GM21619 (cell line): ENCODE results near the gene MYOM3.
"Not testable (repeated sequence)": the region's sequence is repeated elsewhere in the genome, so short reads cannot be mapped to it uniquely, and the experiment has no call there.

Source experiments
- ATAC-seq: cut with Tn5 transposase; IDR thresholded peaks from one replicate; pipeline ENCODE4 v1.9.1; 2021; ENCODE audit not compliant: unreplicated experiment

Gene MYOM3

DNA sequence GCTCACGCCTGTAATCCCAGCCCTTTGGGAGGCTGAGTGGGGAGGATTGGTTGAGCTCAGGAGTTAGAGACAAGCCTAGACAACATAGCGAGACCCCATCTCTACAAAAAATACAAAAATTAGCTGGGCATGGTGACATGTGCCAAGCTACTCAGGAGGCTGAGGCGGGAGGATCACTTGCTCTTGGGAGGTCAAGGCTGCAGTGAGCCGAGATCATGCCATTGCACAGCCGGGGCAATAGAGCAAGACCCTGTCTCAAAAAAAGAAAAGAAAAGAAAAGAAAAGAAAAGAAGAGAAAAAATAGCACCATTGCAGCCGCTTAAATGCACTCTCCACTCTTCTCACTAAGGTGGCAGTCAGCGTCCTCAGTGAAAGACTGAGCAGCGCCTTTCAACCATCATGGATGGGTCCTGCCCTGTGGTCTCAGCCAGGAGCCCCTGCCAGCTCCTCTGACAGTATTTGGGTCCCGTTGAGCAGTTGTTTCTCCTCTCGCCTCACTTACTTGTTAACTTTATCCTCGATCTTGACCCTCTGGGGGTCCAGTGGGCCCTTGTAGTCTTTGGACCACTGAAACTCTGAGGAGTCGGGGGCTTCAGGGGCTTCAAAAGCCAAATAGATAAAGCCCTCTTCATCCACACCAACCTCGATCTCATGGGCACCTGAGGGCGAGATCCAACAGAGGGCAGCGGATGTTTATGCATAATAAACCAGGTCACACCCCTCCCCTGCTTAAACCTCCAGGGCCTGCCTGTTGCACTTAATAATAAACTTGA is 36.9 kb downstream of the MYOM3 start:
- no peak for ATAC-seq

DNA sequence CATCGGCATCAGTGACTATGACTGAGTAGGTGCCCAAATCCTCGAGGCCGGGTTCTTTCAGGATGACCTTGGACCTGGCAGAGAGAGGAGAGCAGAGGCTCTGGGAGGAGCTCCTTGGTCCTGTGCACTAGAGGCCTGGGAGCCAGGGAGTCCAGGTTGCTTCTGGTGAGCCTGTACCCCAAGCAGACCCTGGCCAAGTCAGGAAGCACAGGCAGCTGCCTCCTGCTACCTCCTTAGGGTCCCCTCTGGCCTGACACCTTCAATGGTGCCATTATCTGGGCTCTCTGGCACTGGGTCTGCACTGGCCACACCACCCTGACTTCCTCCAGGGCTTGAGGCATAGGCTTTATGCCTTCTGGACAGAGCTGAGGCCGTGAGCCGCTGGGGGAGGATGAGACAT is 37.7 kb downstream of the MYOM3 start:
- ATAC-seq: no peak

DNA sequence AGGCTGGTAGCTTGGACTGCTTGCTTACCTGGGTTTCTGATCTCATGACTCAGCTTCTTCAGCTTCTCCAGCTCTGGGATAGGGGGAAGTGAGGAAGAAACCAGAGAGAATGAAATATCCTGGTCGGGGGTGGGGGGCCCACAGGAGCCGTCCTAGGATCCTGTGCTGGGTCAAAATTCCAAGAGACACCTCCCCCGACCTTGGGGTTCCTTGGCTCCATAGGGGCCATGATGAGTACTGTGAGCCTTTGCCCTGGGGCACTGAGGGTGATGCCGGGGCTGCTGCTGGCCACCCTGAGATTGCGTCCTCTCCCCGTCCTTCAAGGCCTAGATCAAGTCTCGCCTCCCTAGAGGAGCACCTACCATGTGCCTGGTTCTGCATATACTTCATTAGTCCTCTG is 40.0 kb downstream of the MYOM3 start:
- ATAC-seq: no peak

DNA sequence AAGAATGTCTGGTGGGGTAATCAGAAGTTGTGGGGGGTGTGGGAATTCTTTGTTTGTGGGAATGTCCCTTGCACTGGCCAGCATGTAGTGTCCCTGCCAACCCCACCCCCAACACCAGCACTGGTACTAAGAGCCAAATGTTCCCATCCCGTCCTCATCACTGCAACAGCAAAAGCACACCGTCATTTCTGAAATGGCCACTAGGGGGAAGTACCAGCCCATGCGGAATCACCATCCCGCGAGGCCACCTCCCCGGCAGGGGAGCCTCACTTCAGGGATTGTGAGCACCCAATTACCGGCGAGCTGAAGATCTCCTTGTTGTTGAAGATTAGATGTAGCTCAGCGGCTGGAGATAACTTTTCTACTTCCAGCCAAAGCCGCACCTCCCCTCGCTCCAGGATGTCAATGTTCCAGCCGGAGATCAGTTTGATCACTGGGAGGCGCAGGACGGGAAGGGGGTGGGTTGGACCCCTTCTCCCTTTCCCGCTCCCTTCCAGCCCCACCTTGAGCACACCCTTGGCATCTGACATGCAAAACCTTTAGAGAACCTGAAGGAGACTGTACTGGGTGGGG is 41.0 kb downstream of the MYOM3 start:
- ATAC-seq: no peak

DNA sequence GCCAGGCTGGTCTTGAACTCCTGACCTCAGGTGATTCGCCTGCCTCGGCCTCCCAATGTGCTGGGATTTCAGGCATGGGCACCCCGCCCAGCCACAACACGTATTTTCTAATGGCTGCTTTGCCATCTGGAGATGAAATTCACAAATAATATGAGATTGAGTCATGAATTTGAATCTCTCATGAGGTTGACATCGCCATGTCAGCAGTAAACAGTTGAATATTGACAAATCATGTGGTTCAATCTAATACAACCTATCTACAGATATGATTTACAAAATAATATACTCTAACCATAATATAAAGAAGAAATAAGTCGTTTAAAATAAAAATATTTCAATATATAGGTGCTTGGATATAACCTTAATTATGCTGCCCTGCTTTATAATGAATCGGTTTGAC is 42.1 kb downstream of the MYOM3 start:
- no peak for ATAC-seq

DNA sequence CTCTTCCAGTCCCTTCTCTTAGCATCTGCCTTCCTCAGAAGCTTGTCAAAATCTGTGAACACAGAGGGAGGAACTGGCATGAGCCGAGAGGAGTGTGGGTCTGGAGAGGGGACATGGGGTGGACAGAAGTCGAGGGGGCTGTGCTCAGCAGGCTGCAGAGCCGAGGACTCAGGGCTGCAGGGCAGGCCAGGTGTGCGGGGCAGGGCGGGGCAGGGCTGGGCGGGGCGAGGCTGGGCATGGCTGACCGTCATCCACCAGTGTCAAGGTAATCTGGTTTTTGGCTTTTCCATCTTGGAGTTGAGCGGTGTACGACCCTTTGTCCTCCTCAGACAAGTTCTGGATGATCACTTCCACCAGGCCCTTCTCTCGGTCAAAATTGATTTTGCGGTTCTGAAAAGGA is 44.0 kb downstream of the MYOM3 start:
- ATAC-seq: no peak

DNA sequence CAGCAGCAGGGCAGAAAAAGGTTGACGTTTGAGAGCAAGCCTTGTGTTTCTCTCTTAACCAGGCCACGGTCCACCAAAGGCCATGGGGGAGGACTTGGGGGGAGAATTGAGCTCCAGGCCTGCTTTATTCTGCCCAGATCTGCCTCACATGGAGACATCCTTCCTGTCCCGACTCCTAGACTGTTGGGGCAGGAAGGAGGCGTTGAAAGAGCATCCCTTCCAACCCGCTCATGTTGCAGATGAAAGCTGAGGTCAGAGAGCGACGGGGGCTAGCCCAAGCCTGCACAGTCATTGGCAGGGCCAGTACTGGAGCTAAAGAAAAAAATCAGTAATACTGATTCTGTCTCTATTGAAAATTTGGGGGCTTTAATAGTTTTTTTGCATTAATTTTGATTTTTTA is 46.6 kb downstream of the MYOM3 start:
- ATAC-seq: no peak

DNA sequence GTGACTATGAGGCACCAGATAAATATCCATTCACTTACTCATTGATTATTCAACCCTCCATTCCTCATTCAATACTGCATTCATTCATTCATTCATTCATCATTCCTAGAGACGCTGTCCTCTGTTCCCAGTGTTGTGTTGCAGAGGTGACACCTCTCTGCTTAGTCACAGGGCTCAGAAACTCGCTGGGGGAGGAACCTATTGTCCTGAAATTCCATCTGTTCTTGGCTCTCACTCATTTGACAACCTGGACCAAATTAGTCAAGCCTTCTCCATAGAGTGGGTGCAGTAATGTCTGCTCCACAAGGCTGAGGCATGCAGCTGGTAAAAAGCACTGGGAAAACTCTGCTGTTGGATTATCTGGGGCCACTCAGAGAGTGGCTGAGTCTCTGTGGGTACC is 49.7 kb downstream of the MYOM3 start:
- no peak for ATAC-seq

DNA sequence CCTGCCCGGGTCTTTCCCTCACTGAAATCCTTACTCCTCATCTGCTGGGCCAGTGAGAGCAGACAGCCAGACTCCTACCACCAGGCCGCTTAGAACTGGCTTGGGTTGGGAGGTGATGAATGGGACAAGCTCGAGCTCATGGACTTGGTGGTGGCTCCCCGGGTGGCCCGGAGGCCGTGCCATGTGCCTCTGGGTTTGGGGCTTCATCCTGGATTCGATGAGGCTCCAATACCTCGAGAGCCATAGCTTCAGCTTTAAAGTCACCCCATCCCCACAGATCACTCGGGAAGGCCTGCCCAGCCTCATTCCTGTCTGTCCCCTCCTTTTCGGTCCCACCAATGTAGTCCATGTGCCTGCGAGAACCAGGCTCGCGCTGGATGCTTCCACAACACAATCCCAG is 51.5 kb downstream of the MYOM3 start:
- no peak for ATAC-seq

DNA sequence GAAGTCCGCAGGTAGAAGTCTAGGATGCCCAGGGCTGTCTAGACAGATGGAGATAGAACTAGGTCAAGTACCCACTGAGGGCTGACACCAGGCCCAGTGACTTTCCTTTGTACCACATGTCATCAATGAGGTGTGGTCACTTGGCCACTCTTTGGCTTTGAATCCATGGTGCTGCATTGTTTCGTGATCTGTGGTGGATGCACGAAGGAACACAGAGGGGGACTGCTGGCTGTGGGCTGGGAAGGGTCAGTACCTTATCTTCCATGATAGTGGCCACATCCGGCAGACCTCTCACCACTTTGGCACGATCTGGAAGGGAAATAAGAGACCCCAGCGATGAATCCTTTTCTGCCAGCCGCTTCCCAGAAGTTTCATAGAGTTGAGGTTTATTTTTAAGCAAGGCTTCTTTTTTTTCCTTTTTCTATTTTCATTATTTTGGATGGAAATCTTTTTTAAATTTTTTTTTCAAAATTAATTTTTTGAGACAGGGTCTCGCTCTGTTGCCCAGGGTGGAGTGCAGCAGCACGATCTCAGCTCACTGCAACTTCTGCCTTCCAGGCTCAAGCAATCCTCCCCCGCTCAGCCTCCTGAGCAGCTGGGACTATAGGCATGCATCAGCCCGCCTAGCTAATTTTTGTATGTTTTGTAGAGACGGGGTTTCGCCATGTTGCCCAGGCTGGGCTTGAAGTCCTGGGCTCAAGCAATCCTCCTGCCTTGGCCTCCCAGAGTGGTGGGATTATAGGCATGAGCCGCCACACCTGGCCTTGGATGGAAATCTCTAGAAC is 53.1 kb downstream of the MYOM3 start:
- no peak for ATAC-seq

DNA sequence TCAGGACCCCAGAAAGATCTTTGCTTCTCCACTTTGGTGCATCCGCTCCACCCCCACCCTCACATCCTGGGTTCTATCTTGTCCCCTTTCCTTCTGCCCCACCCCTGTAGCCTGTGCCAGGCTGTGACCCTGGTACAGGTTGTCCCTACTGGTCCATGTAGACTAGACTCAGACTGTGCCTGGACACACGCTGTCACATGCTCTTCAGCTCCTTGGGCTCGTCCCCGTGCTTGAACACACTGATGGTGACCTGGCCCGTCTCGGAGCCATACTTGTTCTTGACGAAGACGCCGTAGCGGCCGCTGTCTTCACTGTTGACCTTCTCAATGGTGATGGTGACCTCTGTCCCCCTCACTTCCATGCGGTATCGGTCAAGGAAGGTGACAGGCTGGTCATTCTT is 54.8 kb downstream of the MYOM3 start:
- no peak for ATAC-seq

DNA sequence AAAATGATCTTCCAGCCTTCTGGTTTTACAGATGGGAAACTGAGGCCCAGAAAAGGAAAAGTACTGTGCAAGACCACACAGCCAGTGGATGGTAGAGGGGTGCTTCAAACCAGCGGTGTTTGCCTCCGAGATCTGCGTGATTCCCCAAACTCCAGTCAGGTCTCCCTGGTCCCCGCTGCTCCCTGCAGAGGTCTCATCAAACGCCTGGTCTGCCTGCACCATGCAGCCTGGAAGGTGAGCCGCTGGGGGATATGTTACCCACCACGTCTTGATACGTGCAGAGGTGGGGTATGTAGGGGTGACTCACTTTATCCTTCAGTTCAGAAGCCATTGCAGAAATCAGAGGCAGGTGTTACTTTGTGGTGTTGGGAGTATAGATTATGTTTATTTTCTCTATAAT is 56.3 kb downstream of the MYOM3 start:
- ATAC-seq: no peak

DNA sequence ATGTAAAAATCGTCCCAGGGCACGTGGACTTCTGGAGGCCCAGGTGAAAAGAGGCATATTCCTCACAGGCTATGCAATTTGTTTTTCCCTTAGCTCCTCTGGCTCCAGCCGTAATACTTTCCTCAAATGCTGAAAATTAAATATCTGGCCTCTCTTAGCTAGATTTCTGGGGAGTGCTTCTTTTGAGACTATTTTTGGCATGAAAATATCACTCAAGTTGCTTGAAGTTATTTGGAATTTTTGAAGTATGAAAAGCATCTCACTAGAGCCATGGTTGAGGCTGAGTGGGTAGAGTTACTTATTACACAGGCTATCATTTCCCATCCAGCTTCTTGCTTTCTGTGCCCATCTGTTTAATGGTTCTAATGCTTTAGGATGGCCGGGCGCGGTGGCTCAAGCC is 59.7 kb downstream of the MYOM3 start:
- ATAC-seq: no peak

DNA sequence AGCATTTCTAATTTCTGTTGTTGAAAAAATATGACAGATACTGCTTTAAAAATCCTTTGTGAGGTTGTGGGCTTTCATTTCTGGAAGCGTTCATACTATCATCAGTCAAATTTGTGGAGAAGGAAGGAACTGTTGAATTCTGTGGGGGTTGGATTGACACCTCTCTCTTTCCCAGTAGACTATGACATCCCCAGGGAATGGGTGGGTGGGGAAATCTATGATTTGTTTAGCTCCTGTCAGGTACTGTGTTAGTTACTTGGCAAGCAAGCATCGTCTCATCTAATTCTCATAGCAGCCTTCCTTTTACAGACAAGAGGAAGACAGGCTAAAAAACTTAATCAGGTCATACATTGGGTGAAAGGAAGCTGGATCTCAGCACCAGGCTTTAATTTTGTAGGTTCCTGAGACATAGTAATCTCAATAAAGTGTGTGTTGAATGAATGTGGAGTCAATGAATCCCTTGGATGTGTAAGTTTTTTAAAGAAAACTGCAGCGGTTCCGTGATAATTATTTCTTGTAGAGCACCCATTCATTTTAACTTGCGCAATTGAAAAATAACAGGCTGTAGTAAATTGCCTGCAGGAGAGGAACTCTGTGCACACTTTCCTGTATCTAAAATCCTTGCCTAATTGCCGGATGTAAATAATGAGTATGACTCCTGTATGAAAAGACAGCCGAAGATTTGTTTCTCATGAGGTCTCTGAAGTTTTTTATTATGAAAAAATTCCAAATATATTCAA is 60.6 kb downstream of the MYOM3 start:
- no peak for ATAC-seq

DNA sequence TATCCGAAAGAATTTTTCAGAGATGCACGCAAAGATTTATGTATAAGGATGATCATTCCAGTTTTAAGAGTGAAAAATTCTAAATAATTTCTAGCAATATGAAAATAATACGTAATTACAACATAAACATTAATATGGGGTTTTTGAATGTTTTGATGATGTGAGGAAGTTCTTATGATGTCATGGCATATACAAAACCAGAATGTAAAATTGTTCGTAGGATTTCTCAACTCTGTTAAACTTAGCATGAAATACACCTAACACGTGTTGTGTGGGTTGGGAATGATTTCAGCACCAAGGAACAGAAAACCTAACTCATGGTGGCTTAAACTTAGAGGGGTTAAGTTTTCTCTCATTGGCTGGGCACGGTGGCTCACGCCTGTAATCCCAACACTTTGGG is 62.2 kb downstream of the MYOM3 start:
- ATAC-seq: no peak

DNA sequence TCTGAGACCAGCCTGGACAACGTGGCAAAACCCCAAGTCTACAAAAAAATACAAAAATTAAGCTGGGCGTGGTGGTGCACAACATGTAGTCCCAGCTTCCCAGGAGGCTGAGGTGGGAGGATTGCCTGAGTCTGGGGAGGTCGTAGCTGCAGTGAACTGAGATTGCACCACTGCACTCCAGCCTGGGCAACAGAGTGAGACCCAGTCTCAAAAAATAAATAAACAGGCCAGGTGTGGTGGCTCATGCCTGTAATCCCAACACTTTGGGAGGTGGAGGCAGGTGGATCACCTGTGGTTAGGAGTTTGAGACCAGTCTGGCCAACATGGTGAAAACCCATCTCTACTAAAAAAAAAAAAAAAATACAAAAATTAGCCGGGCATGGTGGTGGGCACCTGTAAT is 63.0 kb downstream of the MYOM3 start:
- not testable (repeated sequence) for ATAC-seq

DNA sequence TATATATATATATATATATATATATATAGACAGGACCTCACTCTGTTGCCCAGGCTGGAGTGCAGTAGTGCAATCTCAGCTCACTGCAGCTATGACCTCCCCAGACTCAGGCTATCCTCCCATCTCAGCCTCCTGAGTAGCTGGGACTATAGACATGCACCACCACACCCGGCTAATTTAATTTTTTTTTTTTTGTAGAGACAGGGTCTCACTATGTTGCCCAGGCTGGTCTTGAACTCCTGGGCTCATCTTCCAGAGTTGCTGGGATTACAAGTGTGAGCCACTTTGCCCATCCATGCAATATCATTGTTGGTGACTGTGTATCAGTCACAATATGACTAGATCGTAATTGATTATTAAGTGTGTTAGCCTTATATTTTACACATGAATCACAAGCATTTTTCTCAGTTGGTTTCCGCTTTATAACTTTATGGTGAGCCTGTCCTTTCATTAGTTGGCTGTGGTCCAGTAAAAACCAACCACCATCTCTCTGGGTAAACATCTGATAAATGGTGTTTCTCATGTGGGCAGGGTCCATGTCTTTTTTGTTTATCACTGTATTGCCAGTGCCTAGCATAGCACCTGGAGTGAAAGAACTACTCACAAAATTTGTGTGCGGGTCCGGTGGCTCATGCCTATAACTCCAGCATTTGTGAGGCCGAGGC is 63.6 kb downstream of the MYOM3 start:
- no peak for ATAC-seq

DNA sequence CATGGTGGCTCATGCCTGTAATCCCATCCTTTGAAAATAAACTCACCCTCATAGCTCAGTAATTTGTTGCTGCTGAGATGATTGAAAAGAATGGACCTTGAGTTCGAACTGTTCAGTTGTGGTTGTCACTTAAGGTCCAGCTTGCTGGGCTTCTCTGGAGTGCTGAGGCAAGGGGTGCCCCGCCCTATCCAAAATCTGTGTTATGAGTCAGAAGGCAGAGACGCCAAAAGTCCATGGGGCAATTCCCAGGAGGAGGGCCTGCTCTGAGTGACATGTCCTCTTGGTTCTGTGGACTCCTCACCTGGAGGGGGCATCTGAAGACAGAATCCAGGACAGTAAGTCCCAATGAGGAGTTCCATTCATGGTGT is 64.8 kb downstream of the MYOM3 start:
- ATAC-seq: no peak

DNA sequence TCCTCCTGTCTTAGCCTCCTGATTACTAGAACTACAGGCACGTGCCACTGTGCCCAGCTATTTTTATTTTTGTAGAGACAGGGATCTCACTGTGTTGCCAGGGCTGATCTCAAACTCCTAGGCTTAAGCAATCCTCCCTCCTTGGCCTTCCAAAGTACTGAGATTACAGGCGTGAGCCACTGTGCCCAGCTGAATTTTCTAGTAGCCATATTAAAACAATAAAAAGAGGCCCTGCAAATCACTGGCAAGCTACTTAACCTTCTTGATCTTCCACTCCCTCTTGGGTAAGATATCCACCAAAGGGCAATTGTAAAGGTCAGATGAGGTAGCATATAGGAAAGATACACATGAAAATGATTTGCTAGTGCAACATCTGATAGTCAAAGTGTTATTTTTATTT is 66.2 kb downstream of the MYOM3 start:
- ATAC-seq: no peak

DNA sequence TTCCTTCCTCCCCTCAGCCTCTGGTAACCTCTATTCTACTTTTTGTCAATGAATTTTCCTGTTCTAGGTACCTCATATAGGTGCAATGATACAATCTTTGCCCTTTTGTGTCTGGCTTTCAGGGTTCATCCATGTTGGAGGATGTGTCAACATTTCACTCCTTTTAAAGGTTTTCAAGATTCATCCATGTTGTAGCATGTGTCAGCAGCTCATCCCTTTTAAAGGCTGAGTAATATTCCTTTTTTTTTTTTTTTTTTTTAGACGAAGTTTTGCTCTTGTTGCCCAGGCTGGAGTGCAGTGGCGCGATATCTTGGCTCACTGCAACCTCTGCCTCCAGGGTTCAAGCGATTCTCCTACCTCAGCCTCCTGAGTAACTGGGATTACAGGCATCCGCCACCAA is 67.3 kb downstream of the MYOM3 start:
- not testable (repeated sequence) for ATAC-seq
